ENCODE data around the gene SIK1.
"Not testable (repeated sequence)": the region's sequence is repeated elsewhere in the genome, so short reads cannot be mapped to it uniquely, and the experiment has no call there.

The SIK1 gene

GRCh38 chr21:43440835-43441727, 14.2 kb upstream of the SIK1 start:
- not testable (repeated sequence) for FAIRE-seq; DNase-seq (ENCODE audit: insufficient read length, low spot score)

GRCh38 chr21:43439316-43440075, 12.6 kb upstream of the SIK1 start:
- DNase-seq (ENCODE audit: insufficient read length, low spot score): not testable (repeated sequence)
- FAIRE-seq: peak; percentile 96

DNA sequence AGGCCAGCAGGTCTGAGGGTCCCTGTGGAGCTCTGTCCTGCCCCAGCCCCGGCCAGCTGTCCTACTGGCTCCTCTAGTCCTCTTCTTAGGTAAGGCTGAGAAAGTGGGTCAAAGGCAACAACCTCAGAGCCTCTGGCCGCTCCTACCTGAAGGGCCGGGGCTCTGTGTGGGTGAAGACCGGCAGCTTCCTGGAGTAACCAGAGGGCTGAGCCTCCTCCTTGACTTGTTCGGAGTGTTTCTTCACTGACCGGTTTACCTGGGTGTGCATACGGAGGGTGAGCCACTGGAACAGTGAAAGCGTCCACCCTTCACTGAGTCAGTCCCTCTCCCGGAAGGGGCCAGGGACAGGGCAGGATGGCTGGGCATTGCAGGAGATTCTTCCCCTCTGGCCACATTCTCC, 9.3 kb upstream of the SIK1 start:
- FAIRE-seq: not testable (repeated sequence)

GRCh38 chr21:43433340-43434136, 6.6 kb upstream of the SIK1 start:
- peak; percentile 86 for FAIRE-seq
- DNase-seq (ENCODE audit: insufficient read length, low spot score): not testable (repeated sequence)

More for the DNA sequence above, 9.3 kb upstream of the SIK1 start:
- DNase-seq (ENCODE audit: insufficient read length, low spot score): not testable (repeated sequence)

DNA sequence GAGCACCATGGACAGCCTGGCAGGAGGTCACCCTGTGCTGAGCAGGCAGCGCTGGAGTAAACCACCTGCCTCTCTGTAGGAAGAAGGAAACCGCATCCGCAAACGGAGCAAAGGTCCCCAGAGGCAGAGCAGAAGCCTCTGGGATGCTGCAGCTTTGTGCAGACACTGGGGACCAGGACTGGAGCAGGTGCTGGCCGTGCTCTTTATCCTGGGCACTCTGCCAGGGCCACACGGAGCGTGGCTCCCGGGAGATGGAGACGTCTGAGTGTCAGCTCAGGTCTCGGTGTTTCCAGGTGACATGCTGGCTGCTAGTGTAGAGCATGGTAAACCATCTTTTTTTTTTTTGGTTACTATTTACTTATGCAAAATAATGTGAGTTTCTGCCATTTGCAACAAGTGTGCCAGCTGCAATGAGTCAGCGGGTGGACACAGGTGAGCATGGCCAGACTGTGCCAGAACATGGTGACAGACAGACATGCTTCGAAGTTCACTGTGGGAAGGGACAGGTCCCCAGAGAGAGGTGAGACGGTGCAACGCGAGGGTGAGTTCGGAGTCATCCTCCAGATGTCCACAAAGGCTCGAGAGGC, 4.0 kb upstream of the SIK1 start:
- DNase-seq (ENCODE audit: insufficient read length, low spot score): not testable (repeated sequence)
- FAIRE-seq: peak; percentile 91

DNA sequence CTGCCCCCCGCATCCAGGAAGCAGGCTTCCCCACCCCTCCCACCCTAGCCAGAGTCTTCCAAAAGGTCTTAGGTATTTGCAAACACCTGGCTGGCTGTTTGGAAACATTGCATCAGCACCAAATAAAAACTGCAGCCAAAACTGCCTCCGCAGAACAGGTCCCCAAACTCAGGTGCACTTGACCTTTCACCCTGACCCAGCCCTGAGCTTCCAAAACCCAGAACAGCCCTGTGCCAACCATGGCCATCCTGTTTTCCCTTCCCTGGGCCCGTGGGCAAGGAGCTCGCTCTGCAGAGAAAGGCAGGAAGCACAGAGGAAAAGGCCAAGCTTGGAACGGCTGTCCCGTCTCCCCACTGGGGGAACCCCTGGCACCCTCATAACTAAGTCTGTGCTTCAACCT, 2.0 kb upstream of the SIK1 start:
- not testable (repeated sequence) for FAIRE-seq

DNA sequence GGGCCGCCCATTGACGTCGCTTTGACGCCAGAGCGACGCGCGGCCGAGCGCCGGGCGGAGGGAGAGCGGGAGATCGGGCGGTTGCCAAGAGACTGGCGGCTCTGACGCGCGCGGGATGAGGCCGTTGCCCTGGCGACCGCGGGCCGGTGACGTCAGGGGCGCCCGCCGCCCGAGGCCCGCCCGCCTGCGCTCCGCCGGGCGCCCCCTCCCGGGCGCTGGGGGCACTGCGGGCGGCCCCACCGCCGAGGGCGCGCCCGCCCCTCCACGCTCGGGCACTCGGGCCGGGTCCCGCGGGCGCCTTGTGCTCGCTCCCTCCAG, 270 bp upstream of the SIK1 start:
- not testable (repeated sequence) for DNase-seq (ENCODE audit: insufficient read length, low spot score)
- peak; percentile 45 for FAIRE-seq

More for the DNA sequence above, 2.0 kb upstream of the SIK1 start:
- DNase-seq (ENCODE audit: insufficient read length, low spot score): not testable (repeated sequence)

- not testable (repeated sequence) for DNase-seq (ENCODE audit: insufficient read length, low spot score); FAIRE-seq
Measured at GRCh38 chr21:43426004-43426403, 927 bp downstream of the SIK1 start.

DNA sequence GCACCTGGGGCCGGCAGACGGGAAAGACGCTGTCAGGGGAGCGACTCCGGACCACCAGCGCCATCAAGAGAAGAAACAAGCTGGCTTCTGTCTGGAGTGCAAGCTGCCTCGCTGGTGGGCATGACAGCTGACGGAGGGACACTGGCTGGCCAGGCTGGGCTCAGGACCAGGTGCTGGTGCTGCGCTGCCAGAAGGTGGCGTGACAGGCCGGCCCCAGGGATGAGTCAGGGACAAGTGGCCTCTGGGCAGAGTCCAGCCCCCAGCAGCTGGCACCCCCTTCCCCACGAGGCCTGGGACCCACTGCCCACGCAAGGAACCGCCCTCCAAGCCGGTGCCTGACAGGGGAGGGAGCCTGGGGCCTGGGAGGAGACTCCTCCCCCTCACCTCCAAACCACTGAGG, 7.5 kb downstream of the SIK1 start:
- not testable (repeated sequence) for FAIRE-seq; DNase-seq (ENCODE audit: insufficient read length, low spot score)

DNA sequence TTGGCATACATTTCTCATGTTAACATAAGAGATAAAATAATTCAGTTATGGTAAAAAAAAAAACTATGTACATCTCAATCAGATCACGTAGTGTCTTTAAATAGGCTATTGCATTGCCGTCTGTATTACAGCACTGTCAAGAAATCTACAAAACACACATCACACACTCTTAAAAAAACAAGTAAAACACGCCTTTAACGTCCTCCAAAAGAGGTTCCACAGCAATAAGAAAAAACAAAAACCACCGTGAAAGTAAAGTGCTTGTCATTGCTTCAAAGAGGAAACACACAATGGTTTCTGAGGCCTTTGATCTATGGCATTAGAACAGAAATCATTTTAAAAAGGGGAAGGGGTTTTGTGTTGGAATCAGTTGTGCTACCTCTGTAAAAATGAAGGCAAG, 12.4 kb downstream of the SIK1 start:
- FAIRE-seq: peak; percentile 75
- DNase-seq (ENCODE audit: insufficient read length, low spot score): not testable (repeated sequence)

DNA sequence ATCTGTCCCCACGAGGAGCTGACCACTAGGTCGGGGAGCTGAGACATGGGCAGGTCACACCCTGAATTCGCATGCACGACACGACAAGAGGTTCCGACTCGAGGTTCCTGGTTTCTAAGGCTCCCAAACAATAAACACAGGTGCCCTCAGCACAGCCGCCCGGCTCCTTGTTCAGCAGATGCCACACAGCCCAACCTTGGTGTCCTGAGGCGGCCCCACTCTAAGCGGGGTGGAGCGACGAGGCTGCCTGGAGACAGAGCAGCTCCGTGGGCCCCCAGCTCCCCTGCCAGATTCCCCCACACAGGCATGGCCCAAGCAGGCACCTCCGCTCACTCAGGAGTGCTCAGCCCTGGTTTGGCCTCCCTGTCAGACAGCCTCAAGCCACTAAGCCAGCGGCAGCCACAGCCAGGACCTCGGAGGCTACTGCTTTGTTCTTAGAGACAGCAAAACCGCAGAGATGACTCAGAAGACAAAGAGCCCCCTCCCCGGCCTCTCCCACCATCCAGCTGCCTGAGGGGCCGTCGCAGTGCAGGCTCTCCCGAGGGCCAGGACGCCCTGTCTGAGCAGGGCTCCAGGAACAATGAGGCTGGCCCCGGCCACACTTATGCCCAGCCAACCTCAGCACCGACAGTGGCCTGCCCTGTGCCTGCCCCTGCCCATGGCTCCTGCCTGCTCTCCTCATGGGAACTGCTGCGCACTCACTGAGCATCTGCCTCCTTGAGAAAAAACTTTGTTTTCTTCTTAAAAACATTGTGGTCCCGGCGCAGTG, 14.7 kb downstream of the SIK1 start:
- not testable (repeated sequence) for FAIRE-seq; DNase-seq (ENCODE audit: insufficient read length, low spot score)

- FAIRE-seq: peak; percentile 51
- DNase-seq (ENCODE audit: insufficient read length, low spot score): not testable (repeated sequence)
Measured at GRCh38 chr21:43410456-43411068, 16.4 kb downstream of the SIK1 start.

- FAIRE-seq; DNase-seq (ENCODE audit: insufficient read length, low spot score): not testable (repeated sequence)
Measured at GRCh38 chr21:43407139-43407538, 19.8 kb downstream of the SIK1 start.

GRCh38 chr21:43404450-43404849, 22.5 kb downstream of the SIK1 start:
- not testable (repeated sequence) for DNase-seq (ENCODE audit: insufficient read length, low spot score); FAIRE-seq

DNA sequence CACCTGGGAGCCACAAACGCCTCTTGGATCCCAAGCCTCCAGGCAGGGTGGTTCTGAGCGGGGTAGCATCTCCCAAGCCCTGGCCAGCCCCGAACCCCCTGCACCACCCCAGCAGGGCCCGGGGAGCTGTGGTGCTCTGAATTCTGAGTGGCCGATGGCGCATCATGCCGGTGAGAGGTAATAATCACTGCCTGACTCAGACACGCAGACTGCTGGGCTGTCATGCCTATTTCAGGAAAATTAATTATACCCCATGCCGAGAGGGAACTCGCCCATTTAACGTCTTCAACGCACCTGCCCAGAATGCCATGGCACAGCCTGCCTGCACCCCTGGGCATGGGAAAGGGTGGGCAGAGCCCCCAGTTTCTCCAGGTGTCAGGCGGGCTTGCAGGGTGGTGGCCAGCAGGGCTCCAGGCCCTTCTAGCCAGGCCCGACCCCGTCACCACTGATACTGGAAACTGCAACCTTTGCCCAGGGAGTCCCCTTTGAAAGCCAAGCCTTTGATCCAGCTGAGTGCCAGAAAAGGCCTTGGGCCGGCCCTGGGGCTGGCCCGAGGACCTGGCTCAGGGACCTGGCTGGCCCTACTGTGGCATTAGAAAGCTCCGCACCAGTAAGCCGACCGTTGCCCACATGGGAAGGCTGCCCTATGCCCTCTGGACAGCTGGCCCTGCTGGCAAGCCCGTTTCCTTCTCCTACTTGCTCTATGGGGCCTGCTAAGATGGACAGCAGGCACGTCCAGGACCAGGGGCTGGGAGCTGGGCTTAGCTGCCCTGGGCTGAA, 23.1 kb downstream of the SIK1 start:
- FAIRE-seq; DNase-seq (ENCODE audit: insufficient read length, low spot score): not testable (repeated sequence)

DNA sequence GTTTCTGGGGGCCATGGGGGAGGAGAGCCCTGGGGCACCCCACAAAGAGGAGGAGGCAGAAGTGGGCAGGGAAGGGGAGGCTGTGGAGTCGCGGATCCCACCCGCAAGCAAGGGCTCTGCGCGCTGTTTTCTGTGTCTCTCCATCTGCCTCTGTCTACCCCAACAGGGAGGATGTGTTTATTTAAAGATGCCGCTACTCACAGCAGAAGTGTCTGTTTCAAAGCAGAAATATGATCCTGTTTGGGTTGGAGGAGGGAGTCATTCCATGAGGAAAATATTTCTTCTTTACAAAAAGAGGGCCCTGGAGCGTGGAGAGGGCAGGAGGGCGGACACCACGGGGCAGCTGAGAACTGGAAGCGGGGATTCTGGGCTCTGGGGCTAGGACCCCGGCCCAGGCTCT, 25.8 kb downstream of the SIK1 start:
- DNase-seq (ENCODE audit: insufficient read length, low spot score); FAIRE-seq: not testable (repeated sequence)

DNA sequence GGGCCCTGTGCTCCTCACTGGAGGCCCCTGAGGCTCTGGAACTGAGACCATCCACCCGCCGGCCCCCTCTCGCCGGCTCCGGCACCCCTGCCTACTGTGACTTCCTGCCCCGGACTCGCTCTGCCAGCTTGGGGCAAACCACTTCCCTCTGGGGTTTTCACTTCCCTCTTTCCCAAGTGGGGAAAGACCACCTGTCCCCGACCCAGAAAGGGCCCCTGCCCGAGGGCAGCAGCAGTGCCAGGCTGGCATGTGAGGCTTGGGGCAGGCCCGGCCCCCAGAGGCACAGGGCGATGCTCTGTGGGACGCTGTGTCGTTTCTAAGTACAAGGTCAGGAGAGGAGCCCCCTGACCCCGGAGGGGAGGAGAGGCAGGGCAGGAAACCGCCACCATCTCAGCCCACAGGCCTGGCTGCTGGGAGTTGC, 27.3 kb downstream of the SIK1 start:
- not testable (repeated sequence) for DNase-seq (ENCODE audit: insufficient read length, low spot score)
- peak; percentile 68 for FAIRE-seq

DNA sequence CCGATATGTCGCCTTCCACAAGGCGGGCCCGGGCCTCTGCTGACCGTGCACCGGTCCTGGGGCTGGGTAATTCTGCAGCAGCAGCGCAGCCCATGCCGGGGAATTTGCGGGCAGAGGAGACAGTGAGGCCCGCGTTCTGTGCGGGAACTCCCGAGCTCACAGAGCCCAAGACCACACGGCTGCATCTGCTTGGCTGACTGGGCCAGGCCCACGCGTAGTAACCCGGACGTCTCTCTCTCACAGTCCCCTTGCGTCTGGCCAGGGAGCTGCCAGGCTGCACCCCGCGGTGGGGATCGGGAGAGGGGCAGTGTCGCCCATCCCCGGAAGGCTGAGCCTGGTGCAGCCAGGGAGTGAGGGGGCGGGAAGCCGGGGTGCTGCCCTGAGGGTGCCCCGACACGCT, 27.8 kb downstream of the SIK1 start:
- not testable (repeated sequence) for FAIRE-seq; DNase-seq (ENCODE audit: insufficient read length, low spot score)
